Hepatocyte (in vitro differentiated cells): Measurements from ENCODE around the gene RAPGEF4.

Source experiments
- EZH2 ChIP-seq: fragments of 200-600 bp; sonication (generic); IDR thresholded peaks from 2 replicates; pipeline ENCODE4 v1.6.1; 2016; ENCODE audit warnings: antibody characterized with exemption, mild to moderate bottlenecking, borderline replicate concordance
- TF ChIP-seq, protein P1 (sequence below): fragments of 200-600 bp; sonication (generic); IDR thresholded peaks from 2 replicates; pipeline ENCODE4 v1.5.1; 2016; ENCODE audit warnings: antibody characterized with exemption, mild to moderate bottlenecking; ENCODE audit not compliant: poor library complexity

DNA sequence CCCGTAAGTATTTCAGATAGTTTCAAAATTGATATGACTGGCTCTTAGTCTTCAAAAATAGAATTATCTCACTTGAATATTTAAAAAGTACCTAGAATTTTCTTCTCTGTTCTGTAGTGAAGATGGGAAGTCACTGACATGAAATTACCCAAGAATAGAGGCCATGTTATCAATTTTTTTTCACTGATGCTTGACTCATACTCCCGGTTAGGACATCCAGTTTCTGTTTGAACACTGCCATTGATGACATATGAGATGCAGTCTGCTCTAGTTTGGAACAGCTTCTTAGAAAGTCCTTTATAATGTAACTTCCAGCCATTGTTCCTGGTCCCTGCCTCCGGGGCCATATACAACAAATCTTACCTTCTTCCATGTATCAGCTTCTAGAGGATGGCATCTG, 366.0 kb downstream of the RAPGEF4 start:
- TF ChIP-seq, protein P1, sequence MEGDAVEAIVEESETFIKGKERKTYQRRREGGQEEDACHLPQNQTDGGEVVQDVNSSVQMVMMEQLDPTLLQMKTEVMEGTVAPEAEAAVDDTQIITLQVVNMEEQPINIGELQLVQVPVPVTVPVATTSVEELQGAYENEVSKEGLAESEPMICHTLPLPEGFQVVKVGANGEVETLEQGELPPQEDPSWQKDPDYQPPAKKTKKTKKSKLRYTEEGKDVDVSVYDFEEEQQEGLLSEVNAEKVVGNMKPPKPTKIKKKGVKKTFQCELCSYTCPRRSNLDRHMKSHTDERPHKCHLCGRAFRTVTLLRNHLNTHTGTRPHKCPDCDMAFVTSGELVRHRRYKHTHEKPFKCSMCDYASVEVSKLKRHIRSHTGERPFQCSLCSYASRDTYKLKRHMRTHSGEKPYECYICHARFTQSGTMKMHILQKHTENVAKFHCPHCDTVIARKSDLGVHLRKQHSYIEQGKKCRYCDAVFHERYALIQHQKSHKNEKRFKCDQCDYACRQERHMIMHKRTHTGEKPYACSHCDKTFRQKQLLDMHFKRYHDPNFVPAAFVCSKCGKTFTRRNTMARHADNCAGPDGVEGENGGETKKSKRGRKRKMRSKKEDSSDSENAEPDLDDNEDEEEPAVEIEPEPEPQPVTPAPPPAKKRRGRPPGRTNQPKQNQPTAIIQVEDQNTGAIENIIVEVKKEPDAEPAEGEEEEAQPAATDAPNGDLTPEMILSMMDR = no peak
- TF ChIP-seq EZH2 = no peak
